GM21528 (cell line): Measurements from ENCODE around the gene CSMD2.

Experiments
- ATAC-seq: cut with Tn5 transposase; IDR thresholded peaks from one replicate; pipeline ENCODE4 v1.9.1; 2021; ENCODE audit warnings: mild to moderate bottlenecking, moderate library complexity; ENCODE audit not compliant: unreplicated experiment, low FRiP score

The CSMD2 gene

GRCh38 chr1:33828059-33828458 lies 337.0 kb downstream of the CSMD2 start:
- no peak for ATAC-seq

- no peak for ATAC-seq
Observed at GRCh38 chr1:33826711-33827110, 338.3 kb downstream of the CSMD2 start.

GRCh38 chr1:33826311-33826710 lies 338.7 kb downstream of the CSMD2 start:
- no peak for ATAC-seq

- no peak for ATAC-seq
Observed at GRCh38 chr1:33825506-33825905, 339.5 kb downstream of the CSMD2 start.

GRCh38 chr1:33824971-33825370 lies 340.1 kb downstream of the CSMD2 start:
- ATAC-seq: no peak

GRCh38 chr1:33824321-33824720 lies 340.7 kb downstream of the CSMD2 start:
- no peak for ATAC-seq

GRCh38 chr1:33823830-33824229 lies 341.2 kb downstream of the CSMD2 start:
- no peak for ATAC-seq

- no peak for ATAC-seq
Observed at GRCh38 chr1:33823401-33823800, 341.6 kb downstream of the CSMD2 start.

- no peak for ATAC-seq
Observed at GRCh38 chr1:33822396-33822795, 342.6 kb downstream of the CSMD2 start.

- ATAC-seq: no peak
Observed at GRCh38 chr1:33821291-33821690, 343.7 kb downstream of the CSMD2 start.

GRCh38 chr1:33820804-33821203 lies 344.2 kb downstream of the CSMD2 start:
- no peak for ATAC-seq

- ATAC-seq: no peak
Observed at GRCh38 chr1:33819913-33820311, 345.1 kb downstream of the CSMD2 start.

- ATAC-seq: no peak
Observed at GRCh38 chr1:33819290-33819912, 345.6 kb downstream of the CSMD2 start.

GRCh38 chr1:33818071-33818470 lies 347.0 kb downstream of the CSMD2 start:
- no peak for ATAC-seq

GRCh38 chr1:33815061-33815460 lies 350.0 kb downstream of the CSMD2 start:
- no peak for ATAC-seq

GRCh38 chr1:33814166-33814565 lies 350.9 kb downstream of the CSMD2 start:
- no peak for ATAC-seq

- no peak for ATAC-seq
Observed at GRCh38 chr1:33810571-33810970, 354.5 kb downstream of the CSMD2 start.

GRCh38 chr1:33805988-33806387 lies 359.0 kb downstream of the CSMD2 start:
- no peak for ATAC-seq

GRCh38 chr1:33802268-33802667 lies 362.8 kb downstream of the CSMD2 start:
- no peak for ATAC-seq

GRCh38 chr1:33797849-33798248 lies 367.2 kb downstream of the CSMD2 start:
- no peak for ATAC-seq

GRCh38 chr1:33792651-33793050 lies 372.4 kb downstream of the CSMD2 start:
- ATAC-seq: no peak

- no peak for ATAC-seq
Observed at GRCh38 chr1:33792216-33792615, 372.8 kb downstream of the CSMD2 start.

GRCh38 chr1:33791251-33791650 lies 373.8 kb downstream of the CSMD2 start:
- ATAC-seq: no peak
